WTC11 (cell line): Measurements from ENCODE around the gene UAP1. TPM values are rescaled to one million over a fixed set of nuclear protein-coding genes. Genes with fewer than 3 reads are reported as not detected.

Experiments used
- ARID4B ChIP-seq: sonication (generic); formaldehyde crosslinking; IDR thresholded peaks from 2 replicates; pipeline ENCODE4 v1.8.0; 2023; ENCODE audit warnings: missing genetic modification reagents, mild to moderate bottlenecking, borderline replicate concordance
- ATF1 ChIP-seq: sonication (generic); formaldehyde crosslinking; IDR thresholded peaks from 2 replicates; pipeline ENCODE4 v1.8.1; 2023; ENCODE audit warnings: mild to moderate bottlenecking, moderate library complexity, missing genetic modification reagents
- CBFB ChIP-seq: sonication (generic); formaldehyde crosslinking; IDR thresholded peaks from 2 replicates; pipeline ENCODE4 v1.8.1; 2022; ENCODE audit warnings: mild to moderate bottlenecking, low read depth, missing genetic modification reagents
- CREM ChIP-seq: sonication (generic); formaldehyde crosslinking; IDR thresholded peaks from 2 replicates; pipeline ENCODE4 v1.8.1; 2022; ENCODE audit warnings: mild to moderate bottlenecking, missing genetic modification reagents, moderate library complexity
- ELF4 ChIP-seq: sonication (generic); formaldehyde crosslinking; IDR thresholded peaks from 2 replicates; pipeline ENCODE4 v1.8.1; 2022; ENCODE audit warnings: low read depth, mild to moderate bottlenecking, moderate library complexity, missing genetic modification reagents
- EMX1 ChIP-seq: fragments of 250-450 bp; sonication (Bioruptor Pico); IDR thresholded peaks from 2 replicates; pipeline ENCODE4 v1.8.0; 2021; ENCODE audit warnings: mild to moderate bottlenecking
- ESRRA ChIP-seq: sonication (generic); formaldehyde crosslinking; IDR thresholded peaks from 2 replicates; pipeline ENCODE4 v1.8.1; 2022; ENCODE audit warnings: mild to moderate bottlenecking, missing genetic modification reagents, borderline replicate concordance
- FOXP1 ChIP-seq: sonication (generic); formaldehyde crosslinking; IDR thresholded peaks from 2 replicates; pipeline ENCODE4 v1.8.0; 2022; ENCODE audit warnings: missing genetic modification reagents, mild to moderate bottlenecking, moderate library complexity, borderline replicate concordance
- FOXP4 ChIP-seq: sonication (generic); formaldehyde crosslinking; IDR thresholded peaks from 2 replicates; pipeline ENCODE4 v1.8.0; 2022; ENCODE audit warnings: mild to moderate bottlenecking, missing genetic modification reagents
- GABPB1 ChIP-seq: sonication (generic); formaldehyde crosslinking; IDR thresholded peaks from 2 replicates; pipeline ENCODE4 v1.8.1; 2023; ENCODE audit warnings: mild to moderate bottlenecking, missing genetic modification reagents
- GRHL2 ChIP-seq: fragments of 250-450 bp; sonication (Bioruptor Pico); IDR thresholded peaks from 2 replicates; pipeline ENCODE4 v1.8.0; 2022; ENCODE audit warnings: mild to moderate bottlenecking, moderate library complexity; ENCODE audit not compliant: insufficient replicate concordance, severe bottlenecking
- GTF2I ChIP-seq: fragments of 250-450 bp; sonication (Bioruptor Pico); conservative IDR thresholded peaks from 2 replicates; pipeline ENCODE4 v1.4.0; 2021; ENCODE audit warnings: mild to moderate bottlenecking
- HMGXB4 ChIP-seq: sonication (generic); formaldehyde crosslinking; IDR thresholded peaks from 2 replicates; pipeline ENCODE4 v1.8.1; 2023; ENCODE audit warnings: mild to moderate bottlenecking, moderate library complexity, missing genetic modification reagents
- IRF1 ChIP-seq: sonication (generic); formaldehyde crosslinking; IDR thresholded peaks from 2 replicates; pipeline ENCODE4 v1.8.0; 2023; ENCODE audit warnings: missing genetic modification reagents
- JAZF1 ChIP-seq: fragments of 250-450 bp; sonication (Bioruptor Pico); IDR thresholded peaks from 2 replicates; pipeline ENCODE4 v1.9.0; 2021; ENCODE audit warnings: moderate library complexity, mild to moderate bottlenecking, inconsistent platforms
- NR1H2 ChIP-seq: sonication (generic); formaldehyde crosslinking; IDR thresholded peaks from 2 replicates; pipeline ENCODE4 v1.9.0; 2021; ENCODE audit warnings: mild to moderate bottlenecking, moderate library complexity, missing genetic modification reagents
- OVOL2 ChIP-seq: fragments of 250-450 bp; sonication (Bioruptor Pico); IDR thresholded peaks from 2 replicates; pipeline ENCODE4 v1.9.0; 2021; ENCODE audit warnings: mild to moderate bottlenecking, borderline replicate concordance
- SP1 ChIP-seq: sonication (generic); formaldehyde crosslinking; conservative IDR thresholded peaks from 2 replicates; pipeline ENCODE4 v1.8.1; 2022; ENCODE audit warnings: missing genetic modification reagents
- TCF7 ChIP-seq: sonication (generic); formaldehyde crosslinking; IDR thresholded peaks from 2 replicates; pipeline ENCODE4 v1.8.0; 2022; ENCODE audit warnings: mild to moderate bottlenecking, low read depth, missing genetic modification reagents, moderate library complexity
- USF1 ChIP-seq: sonication (generic); formaldehyde crosslinking; IDR thresholded peaks from 2 replicates; pipeline ENCODE4 v1.8.0; 2022; ENCODE audit warnings: mild to moderate bottlenecking, missing genetic modification reagents
- ZBTB21 ChIP-seq: sonication (generic); formaldehyde crosslinking; IDR thresholded peaks from 2 replicates; pipeline ENCODE4 v1.8.1; 2023; ENCODE audit warnings: mild to moderate bottlenecking, missing genetic modification reagents, borderline replicate concordance
- ZNF219 ChIP-seq: sonication (generic); formaldehyde crosslinking; IDR thresholded peaks from 2 replicates; pipeline ENCODE4 v1.8.0; 2023; ENCODE audit warnings: missing genetic modification reagents, mild to moderate bottlenecking, borderline replicate concordance
- ZNF425 ChIP-seq: fragments of 250-450 bp; sonication (Bioruptor Pico); conservative IDR thresholded peaks from 2 replicates; pipeline ENCODE4 v1.9.0; 2021; ENCODE audit warnings: mild to moderate bottlenecking
- ZNF671 ChIP-seq: fragments of 250-450 bp; sonication (Bioruptor Pico); IDR thresholded peaks from 2 replicates; pipeline ENCODE4 v1.8.0; 2021; ENCODE audit warnings: mild to moderate bottlenecking
- total RNA-seq: library from RNA; stranded (reverse); gene quantifications from 3 replicates; pipeline ENCODE4 v1.2.3, GENCODE V29; 2021

UAP1 gene
- total RNA-seq, 1 experiment from 2014 or later = 31.1 TPM

GRCh38 chr1:162561616-162562469, at the start of gene UAP1 (continued):
- peak; percentile 63; the same call in 1 of the 2 replicates for TF ChIP-seq ARID4B (CRISPR knock-in tag)
- no peak for TF ChIP-seq EMX1 (CRISPR knock-in tag)
- no peak for TF ChIP-seq OVOL2 (CRISPR knock-in tag)
- 0 out of 2 replicates have a peak, but pooled peaks have one; percentile 37 for TF ChIP-seq SP1
- no peak for TF ChIP-seq HMGXB4 (CRISPR knock-in tag)
- TF ChIP-seq FOXP1 (CRISPR knock-in tag) = peak; percentile 56; the same call in 1 of the 2 replicates
- TF ChIP-seq TCF7 (CRISPR knock-in tag) = peak; percentile 58; the same call in 1 of the 2 replicates
- TF ChIP-seq JAZF1 (CRISPR knock-in tag) = no peak
- no peak for TF ChIP-seq GTF2I (CRISPR knock-in tag)
- TF ChIP-seq ZBTB21 (CRISPR knock-in tag) = no peak
- no peak for TF ChIP-seq GABPB1 (CRISPR knock-in tag)
- TF ChIP-seq USF1 (CRISPR knock-in tag) = no peak
- no peak for TF ChIP-seq ZNF425 (CRISPR knock-in tag)
- no peak for TF ChIP-seq ELF4
- no peak for TF ChIP-seq ATF1
- no peak for TF ChIP-seq ZNF219 (CRISPR knock-in tag)
- no peak for TF ChIP-seq IRF1 (CRISPR knock-in tag)
- no peak for TF ChIP-seq GRHL2 (CRISPR knock-in tag)
- TF ChIP-seq CBFB (CRISPR knock-in tag) = no peak
- no peak for TF ChIP-seq NR1H2
- 0 out of 2 replicates have a peak, but pooled peaks have one; percentile 21 for TF ChIP-seq ESRRA (CRISPR knock-in tag)
- 0 out of 2 replicates have a peak, but pooled peaks have one; percentile 59 for TF ChIP-seq CREM
- TF ChIP-seq FOXP4 (CRISPR knock-in tag) = no peak
- no peak for TF ChIP-seq ZNF671 (CRISPR knock-in tag)
